Measurements from ENCODE around the gene DVL2.

The DVL2 gene

DNA sequence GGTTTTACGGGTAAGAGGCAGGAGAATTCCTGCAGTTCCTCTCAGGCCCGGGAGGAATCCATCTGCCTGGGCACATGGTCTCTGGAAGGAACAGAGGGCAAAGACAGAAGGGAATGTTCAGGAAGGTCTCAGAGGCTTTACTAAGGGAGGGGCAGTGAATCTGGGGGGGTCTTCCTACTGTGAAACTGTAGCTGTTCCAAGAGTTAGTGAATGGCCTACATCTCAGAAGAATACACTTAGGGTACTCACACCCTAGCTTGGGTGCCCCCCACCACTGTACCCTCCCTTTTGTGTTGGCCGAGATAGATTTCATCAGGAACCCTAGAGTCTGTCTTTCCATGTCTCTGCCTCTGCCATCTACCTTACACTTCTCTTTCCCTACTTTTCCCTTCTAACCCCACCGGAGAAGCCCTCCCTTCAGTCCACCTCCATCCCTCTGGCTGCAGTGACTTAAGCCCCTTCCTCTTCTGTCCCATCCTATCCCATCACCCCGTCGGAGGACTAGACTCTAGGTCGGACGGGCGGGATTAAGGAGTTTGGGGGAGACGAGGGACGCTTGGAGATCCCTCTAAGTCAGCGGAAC lies 15.0 kb downstream of the DVL2 start:
- DNase-seq (ENCODE audit: low spot score): no peak

DNA sequence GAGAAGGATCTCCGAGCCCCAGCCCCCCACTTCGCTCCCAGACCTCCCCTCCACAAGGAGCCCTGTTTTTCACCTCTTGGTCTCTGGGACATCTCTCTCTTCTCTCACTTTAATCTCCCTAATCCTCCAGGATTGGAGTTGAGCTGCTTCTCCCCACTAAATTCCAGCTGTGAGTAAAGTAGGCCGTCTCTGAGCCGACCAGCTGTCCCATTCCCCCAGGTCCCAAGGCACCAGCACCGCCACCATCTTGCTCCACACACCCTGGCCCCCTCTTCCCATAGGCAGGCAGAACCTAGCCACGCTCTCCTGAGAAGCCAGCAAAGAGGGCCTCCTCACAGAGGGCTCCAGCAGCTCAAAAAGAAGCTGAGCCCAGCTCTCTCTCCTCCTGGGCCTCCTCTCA lies 15.6 kb downstream of the DVL2 start:
- DNase-seq (ENCODE audit: low spot score): no peak

DNA sequence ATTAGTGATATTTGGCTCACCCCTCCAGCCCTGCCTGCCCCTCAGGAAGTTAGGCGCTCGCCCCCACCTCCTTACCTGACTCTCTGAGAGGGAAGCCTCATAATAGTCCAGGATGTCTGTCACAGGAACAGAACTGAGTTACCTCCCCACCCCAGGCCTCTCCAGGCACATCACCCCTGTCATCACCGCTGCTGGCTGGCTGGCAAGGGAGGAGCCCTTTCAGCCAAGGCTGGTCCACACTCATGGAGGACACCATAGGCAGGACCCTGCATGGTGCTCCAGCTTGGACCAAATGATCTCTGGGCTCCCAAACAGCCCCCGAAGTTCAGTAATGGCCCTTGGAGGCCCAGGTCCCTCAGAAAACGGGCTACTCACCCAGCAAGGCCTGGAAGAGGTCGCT lies 16.2 kb downstream of the DVL2 start:
- peak; percentile 13 for DNase-seq (ENCODE audit: low spot score)

DNA sequence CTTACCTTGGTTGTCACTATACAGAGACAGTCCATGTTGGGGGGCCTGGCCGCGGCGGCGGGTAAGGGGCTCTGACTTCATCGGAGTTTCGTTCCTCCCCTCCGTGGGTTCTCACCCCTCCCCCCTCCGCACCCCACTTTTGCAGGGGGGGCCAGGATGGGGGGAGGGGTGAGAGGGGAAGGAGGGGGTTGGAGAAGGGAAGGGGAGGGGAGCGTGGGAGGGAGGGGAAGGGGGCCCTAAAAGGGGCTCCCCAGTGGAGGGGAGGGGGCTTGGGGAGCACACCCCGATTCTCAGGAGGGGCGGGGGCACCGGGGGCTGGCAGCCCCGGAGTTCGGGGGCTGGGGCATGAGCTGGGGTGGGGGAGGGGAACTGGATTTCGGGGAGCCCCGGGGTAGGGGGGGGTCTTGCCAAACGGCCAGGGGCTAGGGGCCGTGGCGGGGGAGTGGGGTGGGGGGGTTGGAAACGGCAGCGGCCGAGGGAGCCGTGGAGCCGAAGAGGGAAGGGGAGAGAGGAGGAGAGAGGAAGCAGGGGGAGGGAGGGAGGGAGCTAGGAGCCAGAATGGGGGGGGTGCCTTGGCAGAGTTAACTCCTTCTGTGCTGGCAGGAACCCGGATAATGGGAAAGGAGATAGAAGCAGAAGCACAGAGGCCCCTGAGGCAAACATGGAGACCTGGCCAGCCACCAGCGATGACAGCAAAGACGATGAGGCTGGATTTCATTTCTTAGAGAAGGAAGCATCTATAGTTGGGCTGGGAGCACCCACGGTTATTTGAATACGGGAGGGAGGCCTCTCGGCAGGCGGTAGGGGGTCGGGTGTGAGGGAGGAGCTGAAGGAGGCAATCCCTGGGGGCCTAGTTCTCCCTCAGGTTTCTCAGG lies 17.0 kb downstream of the DVL2 start:
- peak; percentile 55 for DNase-seq (ENCODE audit: low spot score)

DNA sequence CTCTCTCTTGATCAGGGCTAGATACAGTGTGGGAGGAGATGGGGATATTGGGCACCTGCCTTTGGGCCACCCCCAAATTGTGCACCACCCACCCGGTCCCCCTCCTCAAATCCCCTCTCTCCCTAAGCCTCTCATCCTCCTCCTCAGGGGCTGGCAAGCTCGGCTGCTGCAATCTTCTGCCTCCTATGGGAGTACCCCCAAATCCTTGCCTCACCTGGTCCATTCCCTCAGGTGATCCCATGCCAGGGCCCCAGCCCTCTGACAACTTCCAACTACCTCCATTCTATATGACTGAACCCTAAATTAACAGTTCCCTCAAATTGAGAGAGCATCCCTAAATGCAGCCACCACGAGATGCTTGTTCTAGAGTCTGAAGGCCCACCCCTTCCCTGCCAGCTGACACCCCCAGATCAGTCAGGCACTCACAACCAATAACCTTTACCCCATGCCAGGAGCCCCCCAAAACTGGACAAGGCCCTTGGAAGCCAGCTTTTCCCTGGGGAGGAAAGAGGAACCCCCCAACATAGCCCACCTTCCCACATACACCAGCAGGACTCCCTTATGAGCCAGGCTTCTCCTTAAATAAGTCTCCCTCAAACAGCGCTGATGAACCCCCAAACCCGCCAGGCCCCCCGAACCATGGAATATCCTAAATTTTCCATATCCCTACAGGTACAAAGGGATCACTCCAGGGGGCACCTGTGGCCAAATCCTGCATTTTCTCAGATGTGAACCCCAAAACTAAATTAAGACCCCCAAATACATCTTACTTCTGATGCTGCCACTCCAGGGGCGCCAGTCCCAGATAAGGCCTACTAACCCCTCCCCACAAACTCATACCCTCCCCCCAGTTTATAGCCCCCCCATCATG lies 17.8 kb downstream of the DVL2 start:
- DNase-seq (ENCODE audit: low spot score): no peak

DNA sequence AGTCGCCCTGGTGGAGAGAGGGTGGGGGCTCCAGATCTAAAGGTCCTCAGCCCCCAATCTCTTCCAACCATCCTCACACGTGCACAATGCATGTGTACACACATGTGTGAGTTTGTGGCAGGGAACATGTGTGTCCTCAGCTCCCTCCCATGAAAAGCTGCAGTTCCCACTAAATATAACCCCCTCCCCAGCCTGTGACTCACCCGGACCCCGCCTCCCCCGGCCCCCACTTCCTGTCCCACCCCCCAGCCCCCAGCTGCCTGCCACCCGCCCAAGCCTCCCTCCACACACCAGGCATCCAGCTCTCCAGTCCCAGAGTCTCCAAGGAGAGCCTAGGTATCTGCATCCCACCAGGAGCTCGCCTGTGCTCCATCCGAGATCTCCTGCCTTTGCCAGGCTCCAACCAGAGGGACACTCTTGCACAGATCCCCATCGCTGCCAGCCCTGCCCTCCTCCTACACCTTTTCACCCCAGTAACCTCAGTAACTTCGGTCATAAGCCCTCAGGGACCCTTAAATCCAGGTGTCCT lies 18.6 kb downstream of the DVL2 start:
- DNase-seq (ENCODE audit: low spot score): peak; percentile 26

GRCh38 chr17:7215136-7215638 lies 19.1 kb downstream of the DVL2 start:
- DNase-seq (ENCODE audit: low spot score): no peak

DNA sequence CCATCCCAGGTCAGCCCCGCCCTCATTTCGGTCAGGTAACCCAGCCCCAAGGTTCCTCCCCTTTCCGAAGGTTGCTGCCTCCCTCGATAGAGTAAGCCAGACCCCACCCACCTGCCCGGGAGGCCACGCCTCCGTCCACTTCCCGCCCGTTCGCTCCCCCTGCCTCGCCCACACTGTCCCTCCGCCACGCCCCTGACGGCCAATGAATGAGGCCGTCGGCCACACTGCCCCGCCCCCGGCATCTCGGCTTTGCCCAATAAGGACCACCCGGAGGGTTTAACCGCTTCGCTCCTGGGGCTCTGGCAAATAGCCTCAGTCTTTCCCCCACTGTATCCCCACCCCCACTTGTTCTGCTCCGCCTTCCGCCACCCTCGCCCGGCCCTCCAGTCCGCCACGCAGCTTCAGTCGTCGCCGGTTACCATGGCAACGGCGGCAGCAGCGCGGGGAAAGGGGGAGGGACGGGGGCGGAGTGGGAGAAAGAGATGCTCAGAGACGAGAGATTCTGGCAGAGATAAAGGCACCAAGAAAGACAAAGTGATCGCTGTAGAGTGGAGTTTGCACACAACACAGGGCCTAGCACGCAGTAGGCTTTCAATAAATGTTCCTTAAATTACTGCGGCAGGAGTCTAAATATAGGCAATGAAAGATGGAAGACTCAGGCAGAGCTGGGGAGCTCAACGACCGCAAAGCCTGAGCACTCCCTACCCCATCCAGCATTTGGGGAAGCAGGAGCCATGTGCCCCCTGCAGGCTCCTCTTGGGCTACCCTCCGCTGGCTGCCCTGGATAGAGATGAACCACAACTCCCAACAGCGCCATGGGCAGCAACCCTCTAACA lies 19.8 kb downstream of the DVL2 start:
- DNase-seq (ENCODE audit: low spot score): peak; percentile 96

GRCh38 chr17:7213895-7214299 lies 20.4 kb downstream of the DVL2 start:
- DNase-seq (ENCODE audit: low spot score): peak; percentile 81

DNA sequence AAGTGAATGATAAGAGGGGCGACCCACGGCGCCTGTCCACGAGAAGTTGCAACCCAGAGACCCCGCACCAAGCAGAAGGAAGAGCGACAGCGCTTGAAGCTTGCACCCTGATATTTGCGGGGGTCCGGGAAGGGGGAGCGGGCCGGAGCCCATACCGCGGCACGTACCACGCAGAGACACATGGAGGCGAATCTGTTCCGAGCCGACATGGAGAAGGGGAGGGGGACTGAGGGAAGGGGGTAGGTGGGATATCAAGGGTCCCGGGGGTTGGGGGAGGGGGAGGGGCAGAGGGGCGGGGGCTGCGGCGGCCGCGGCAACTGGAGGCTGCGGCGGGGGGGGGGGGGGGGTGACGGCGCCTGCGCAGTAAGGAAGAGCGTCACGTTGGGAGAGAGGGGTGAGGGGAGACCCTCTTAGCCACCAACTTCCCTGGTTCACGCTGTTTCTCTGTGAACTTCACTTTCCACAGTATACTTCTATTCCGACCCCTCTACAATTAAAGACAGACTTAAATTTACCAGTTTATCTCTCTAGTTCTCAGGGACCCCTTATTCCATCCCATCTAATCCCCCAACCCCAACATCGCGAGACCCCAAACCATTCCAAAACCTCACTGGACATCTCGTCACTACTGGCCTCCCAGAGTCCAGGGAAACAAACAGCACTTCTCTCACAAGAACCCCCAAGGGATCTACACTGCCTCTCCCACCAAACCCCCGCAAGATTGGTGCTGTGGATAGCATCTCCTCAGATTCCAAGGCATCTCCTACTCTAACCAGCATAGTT lies 22.6 kb downstream of the DVL2 start:
- DNase-seq (ENCODE audit: low spot score): no peak

GRCh38 chr17:7208754-7209460 lies 25.4 kb downstream of the DVL2 start:
- no peak for DNase-seq (ENCODE audit: low spot score)

DNA sequence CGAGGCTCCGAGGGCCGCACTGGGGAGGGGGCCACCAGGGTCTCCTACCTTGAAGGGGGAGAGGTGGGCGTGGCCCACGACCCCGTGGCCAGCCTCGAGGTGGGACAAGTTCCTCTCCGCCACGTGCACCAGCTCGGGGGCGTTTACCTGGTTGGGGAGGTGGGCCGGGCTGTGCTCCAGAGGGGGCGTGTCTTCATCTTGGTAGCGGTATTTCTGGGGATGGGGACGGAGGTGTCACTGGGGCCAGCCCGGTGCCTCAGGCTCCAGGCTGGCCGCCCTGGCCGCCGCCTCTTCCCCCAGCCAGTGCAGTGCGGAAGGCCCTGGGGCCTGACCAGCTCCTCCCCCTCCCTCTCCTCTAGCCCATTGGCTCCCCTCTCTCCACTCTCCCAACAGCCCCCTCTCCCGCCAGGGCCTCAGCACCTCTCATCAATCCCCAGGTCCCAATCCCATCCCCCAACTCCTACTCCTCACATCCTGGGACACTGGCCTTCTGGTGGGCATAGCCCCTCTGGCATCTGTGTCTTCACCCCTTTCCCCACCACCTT lies 26.2 kb downstream of the DVL2 start:
- DNase-seq (ENCODE audit: low spot score): no peak

- DNase-seq (ENCODE audit: low spot score): no peak
Measured at GRCh38 chr17:7207120-7208001, 27.0 kb downstream of the DVL2 start.

DNA sequence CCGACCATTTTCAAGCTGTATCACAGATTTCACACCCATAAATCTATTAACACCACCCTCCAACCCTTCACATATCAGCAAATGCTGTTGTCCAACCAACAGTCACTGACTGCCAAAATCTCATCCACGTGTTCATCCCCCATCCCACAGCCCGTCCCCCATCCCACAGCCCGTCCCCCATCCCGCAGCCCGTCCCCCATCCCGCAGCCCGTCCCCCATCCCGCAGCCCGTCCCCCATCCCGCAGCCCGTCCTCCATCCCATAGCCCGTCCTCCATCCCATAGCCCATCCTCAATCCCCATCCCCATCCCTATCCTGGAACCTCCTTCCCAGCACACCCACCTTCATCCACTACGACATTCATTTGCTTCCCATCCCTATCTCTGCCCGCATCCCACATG lies 28.8 kb downstream of the DVL2 start:
- no peak for DNase-seq (ENCODE audit: low spot score)

DNA sequence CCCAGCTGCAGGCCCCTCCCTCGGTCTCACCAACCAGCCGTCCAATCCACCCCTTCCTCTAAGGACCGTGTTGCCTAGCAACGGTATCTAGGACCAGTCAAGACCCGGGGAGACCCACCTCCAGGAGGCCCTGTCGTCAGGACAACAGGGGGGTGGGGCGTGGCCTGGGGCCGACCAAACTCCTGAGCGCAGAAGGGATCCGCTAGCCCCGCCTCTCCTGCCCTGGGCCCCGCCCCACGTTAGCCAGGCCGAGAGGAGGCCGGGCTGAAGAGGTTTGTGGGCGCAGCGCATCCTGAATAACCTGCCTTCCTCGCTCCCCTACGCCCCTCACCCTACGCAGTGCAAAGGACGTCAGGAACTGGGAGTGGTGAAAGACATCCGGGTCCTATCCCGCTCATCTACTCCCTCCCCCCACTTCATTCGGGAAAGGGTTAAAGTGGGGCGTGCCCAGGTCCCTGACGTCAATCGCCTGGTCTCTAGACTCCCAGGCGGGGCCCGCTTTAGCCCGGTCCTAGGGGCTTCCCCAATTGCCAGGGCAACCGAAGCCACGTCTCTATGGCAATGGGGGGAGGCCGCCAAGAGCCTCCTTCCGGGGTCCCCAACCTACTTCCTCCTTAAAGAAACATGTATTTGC lies 29.4 kb downstream of the DVL2 start:
- peak; percentile 93 for DNase-seq (ENCODE audit: low spot score)

GRCh38 chr17:7204336-7204735 lies 30.0 kb downstream of the DVL2 start:
- DNase-seq (ENCODE audit: low spot score): no peak

- DNase-seq (ENCODE audit: low spot score): no peak
Measured at GRCh38 chr17:7203391-7203790, 30.9 kb downstream of the DVL2 start.

All from NAMALWA (cell line).